Measurements from ENCODE around the gene ITGB6.
A peak's percentile ranks its signal among the peaks of the same experiment; 100 is the strongest.

The ITGB6 gene

DNA sequence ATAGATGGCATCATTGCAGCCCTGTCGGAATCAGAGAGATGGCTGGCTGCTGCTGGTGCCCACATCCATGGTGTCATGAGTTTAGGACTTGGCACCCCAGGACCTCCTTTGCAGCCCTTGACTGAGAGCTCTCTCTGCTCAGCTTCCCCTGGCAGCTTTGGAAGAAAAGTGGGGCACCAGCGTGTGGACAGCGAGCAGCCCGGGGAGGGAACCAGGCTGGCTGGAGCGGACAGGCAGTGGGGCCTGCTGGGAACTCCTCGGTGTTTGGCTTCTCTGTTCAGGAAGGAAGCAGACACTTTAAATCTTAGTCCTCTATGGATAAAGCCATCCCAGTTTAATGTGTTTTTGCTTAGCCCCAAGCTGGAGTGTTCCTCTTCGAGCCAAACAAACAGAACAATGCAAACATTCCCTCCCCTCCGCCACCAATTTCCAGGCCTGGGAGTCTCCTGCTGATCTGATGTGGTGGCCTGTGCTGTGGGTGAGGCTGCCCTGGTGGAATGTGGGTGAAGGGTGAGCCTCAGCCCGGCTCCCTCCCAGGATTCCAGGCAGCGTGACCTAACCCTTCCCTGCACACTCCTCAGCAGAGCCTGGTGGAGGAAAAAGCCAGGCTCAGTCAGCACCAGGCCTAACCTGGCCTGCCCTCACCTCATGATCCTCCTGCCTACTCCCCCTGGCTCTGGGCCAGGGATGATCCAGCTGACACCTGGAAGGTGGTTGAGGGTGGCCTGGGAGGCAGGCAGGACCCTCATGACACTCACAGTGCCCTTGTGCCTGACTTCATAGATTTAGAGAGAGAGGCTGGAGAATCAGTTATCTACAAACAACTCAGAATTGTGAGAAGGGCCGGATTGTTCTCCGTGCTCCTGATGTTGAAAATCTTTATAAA lies 21.6 kb upstream of the ITGB6 start:
- TF ChIP-seq CTCF (IDR thresholded peaks at IDR 0.05; ENCODE audit: insufficient read depth, low read depth, low read length, missing control alignments) = no peak
- peak; percentile 89 for DNase-seq (ENCODE audit: low read depth)
- no peak overlapping the region for H3K4me3 ChIP-seq (ENCODE audit: low read length)

- peak; percentile 99 for DNase-seq (ENCODE audit: low read depth)
- H3K4me3 ChIP-seq (ENCODE audit: low read length) = no peak overlapping the region
- peak; percentile 27 for TF ChIP-seq CTCF (IDR thresholded peaks at IDR 0.05; ENCODE audit: insufficient read depth, low read depth, low read length, missing control alignments)
These were observed 20.5 kb upstream of the ITGB6 start for GRCh38 chr2:160220545-160221009.

DNA sequence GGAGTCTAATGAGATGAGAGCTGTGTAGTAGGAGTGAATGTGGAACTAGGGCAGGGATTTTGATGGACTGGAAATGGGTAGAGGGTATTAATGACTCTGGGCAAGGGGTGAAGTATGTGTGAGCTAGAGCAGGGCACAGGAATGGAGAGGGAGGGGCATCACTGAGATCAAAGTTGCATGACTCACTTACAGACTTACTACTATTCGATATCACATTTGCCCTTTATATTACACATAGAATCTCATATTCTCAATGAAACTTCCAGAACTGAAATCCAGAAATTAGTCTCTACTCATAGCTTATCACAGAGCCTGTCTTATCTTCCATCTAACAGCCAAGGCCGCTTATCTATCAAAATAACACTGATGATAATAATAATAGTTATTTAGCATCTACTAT lies 20.0 kb upstream of the ITGB6 start:
- no peak overlapping the region for H3K4me3 ChIP-seq (ENCODE audit: low read length)
- no peak for TF ChIP-seq CTCF (IDR thresholded peaks at IDR 0.05; ENCODE audit: insufficient read depth, low read depth, low read length, missing control alignments)
- no peak for DNase-seq (ENCODE audit: low read depth)

GRCh38 chr2:160214461-160215445 lies 14.7 kb upstream of the ITGB6 start:
- H3K4me3 ChIP-seq (ENCODE audit: low read length) = no peak overlapping the region
- no peak for TF ChIP-seq CTCF (IDR thresholded peaks at IDR 0.05; ENCODE audit: insufficient read depth, low read depth, low read length, missing control alignments)
- peak; percentile 90 for DNase-seq (ENCODE audit: low read depth)

GRCh38 chr2:160213511-160213910 lies 13.4 kb upstream of the ITGB6 start:
- DNase-seq (ENCODE audit: low read depth) = no peak
- no peak for TF ChIP-seq CTCF (IDR thresholded peaks at IDR 0.05; ENCODE audit: insufficient read depth, low read depth, low read length, missing control alignments)
- no peak overlapping the region for H3K4me3 ChIP-seq (ENCODE audit: low read length)

DNA sequence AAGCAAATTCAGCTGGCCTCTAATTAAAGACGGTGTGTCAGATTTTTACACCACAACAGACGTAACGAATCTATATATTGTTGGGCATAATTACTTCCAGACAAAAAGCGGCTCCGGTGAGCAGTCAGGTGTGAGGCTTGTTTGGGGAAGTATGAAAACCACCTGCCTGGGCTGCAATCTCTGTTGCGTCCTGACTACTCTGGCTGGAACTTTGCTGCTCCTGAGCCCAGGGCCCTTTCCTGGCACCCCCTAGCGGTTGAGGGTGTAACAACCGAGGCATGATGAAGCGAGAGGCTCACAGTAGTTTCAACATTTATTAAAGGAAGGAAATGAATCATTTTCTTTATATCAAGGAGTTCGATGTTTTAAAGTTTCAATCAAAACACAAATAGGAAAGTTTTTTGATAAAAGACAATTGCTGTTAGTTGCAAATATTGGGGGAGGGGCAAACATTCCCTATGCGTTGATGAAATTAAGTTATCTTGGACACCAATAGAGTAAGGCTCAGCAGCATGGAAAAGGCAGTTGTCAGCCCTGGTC lies 10.6 kb upstream of the ITGB6 start:
- TF ChIP-seq CTCF (IDR thresholded peaks at IDR 0.05; ENCODE audit: insufficient read depth, low read depth, low read length, missing control alignments) = peak; percentile 84
- peak; percentile 80 for DNase-seq (ENCODE audit: low read depth)
- no peak overlapping the region for H3K4me3 ChIP-seq (ENCODE audit: low read length)
